GM23248 (cell line): Measurements from ENCODE around the gene NRCAM. TPM values are rescaled to one million over a fixed set of nuclear protein-coding genes. Genes with fewer than 3 reads are reported as not detected.

Source experiments
- DNase-seq: peaks from one replicate; pipeline ENCODE4 v3.0.0-alpha.2; 2015
- H2AFZ ChIP-seq: fragments of 200-600 bp; sonication (generic); 2 replicates; pipeline ENCODE4 v1.6.1; 2016; ENCODE audit warnings: antibody characterized with exemption
- H3F3A ChIP-seq: fragments of 200-600 bp; sonication (generic); 2 replicates; pipeline ENCODE4 v1.6.1; 2016; ENCODE audit warnings: mild to moderate bottlenecking, antibody characterized with exemption, mixed run types; ENCODE audit not compliant: insufficient read depth
- H3K27ac ChIP-seq: fragments of 200-600 bp; sonication (generic); 2 replicates; pipeline ENCODE4 v1.5.1; 2016; ENCODE audit warnings: mild to moderate bottlenecking
- H3K27me3 ChIP-seq: fragments of 200-600 bp; sonication (generic); replicated peaks from 2 replicates; pipeline ENCODE4 v1.6.1; 2016; ENCODE audit warnings: mild to moderate bottlenecking; ENCODE audit not compliant: insufficient read depth
- H3K36me3 ChIP-seq: fragments of 200-600 bp; sonication (generic); 2 replicates; pipeline ENCODE4 v1.6.1; 2016; ENCODE audit warnings: low read depth, mild to moderate bottlenecking
- H3K4me1 ChIP-seq: fragments of 200-600 bp; sonication (generic); 2 replicates; pipeline ENCODE4 v1.6.1; 2016; ENCODE audit warnings: mild to moderate bottlenecking; ENCODE audit not compliant: insufficient read depth
- H3K4me2 ChIP-seq: fragments of 200-600 bp; sonication (generic); one replicate; pipeline ENCODE4 v1.6.1; 2016; ENCODE audit warnings: mild to moderate bottlenecking; ENCODE audit not compliant: unreplicated experiment
- H3K4me3 ChIP-seq: fragments of 200-600 bp; sonication (generic); 2 replicates; pipeline ENCODE4 v1.5.1; 2016; ENCODE audit warnings: mild to moderate bottlenecking
- H3K79me2 ChIP-seq: fragments of 200-600 bp; sonication (generic); 2 replicates; pipeline ENCODE4 v1.6.1; 2016; ENCODE audit warnings: mild to moderate bottlenecking; ENCODE audit not compliant: insufficient read depth
- H3K9ac ChIP-seq: fragments of 200-600 bp; sonication (generic); 2 replicates; pipeline ENCODE4 v1.6.1; 2016; ENCODE audit warnings: mild to moderate bottlenecking
- H3K9me2 ChIP-seq: fragments of 200-600 bp; sonication (generic); 2 replicates; pipeline ENCODE4 v1.6.1; 2016; ENCODE audit warnings: mixed run types, mild to moderate bottlenecking, moderate library complexity; ENCODE audit not compliant: insufficient read depth
- H3K9me3 ChIP-seq: fragments of 200-600 bp; sonication (generic); one replicate; pipeline ENCODE4 v1.6.1; 2017; ENCODE audit warnings: low read depth
- H4K20me1 ChIP-seq: fragments of 200-600 bp; sonication (generic); 2 replicates; pipeline ENCODE4 v1.6.0; 2016; ENCODE audit not compliant: insufficient read depth
- EZH2 ChIP-seq: fragments of 200-600 bp; sonication (generic); IDR thresholded peaks from 2 replicates; pipeline ENCODE4 v1.6.1; 2018; ENCODE audit warnings: antibody characterized with exemption, mild to moderate bottlenecking; ENCODE audit not compliant: insufficient read depth, poor library complexity, severe bottlenecking
- EZH2phosphoT487 ChIP-seq: fragments of 200-600 bp; sonication (generic); IDR thresholded peaks from 2 replicates; pipeline ENCODE4 v1.6.1; 2018; ENCODE audit warnings: antibody characterized with exemption, moderate library complexity, mild to moderate bottlenecking, low read depth; ENCODE audit not compliant: insufficient read depth
- WGBS, 2 experiments: methylation state at CpG; one replicate each; pipeline ENCODE4 v1.1.6; 2015 to 2017; ENCODE audit warnings: low lambda C conversion rate in 2 of 2, low coverage in 1 of 2; ENCODE audit errors: missing lambda C conversion rate in 2 of 2; 5-methylcytosine and 5-hydroxymethylcytosine counted together
- in situ Hi-C: fragments of 300-500 bp; cut with MboI; formaldehyde crosslinking; loops from 2 replicates; pipeline ENCODE4 v1.15.0; 2020
- polyA plus RNA-seq: library from polyadenylated mRNA; unstranded; fragments of >200 nt; fragmentation: Nextera tagmentation; extraction: Ambion mirVana; gene quantifications from 2 replicates; pipeline ENCODE4 v1.2.1, GENCODE V29; 2016
- total RNA-seq: library from RNA; depleted of rRNA; stranded (reverse); fragments of >200 nt; shearing (Covaris generic); gene quantifications from 2 replicates; pipeline ENCODE4 v1.2.3, GENCODE V29; 2014

The NRCAM gene
- total and polyA plus RNA-seq, 2 experiments from 2014 or later = 5.1 to 7.0 TPM

DNA sequence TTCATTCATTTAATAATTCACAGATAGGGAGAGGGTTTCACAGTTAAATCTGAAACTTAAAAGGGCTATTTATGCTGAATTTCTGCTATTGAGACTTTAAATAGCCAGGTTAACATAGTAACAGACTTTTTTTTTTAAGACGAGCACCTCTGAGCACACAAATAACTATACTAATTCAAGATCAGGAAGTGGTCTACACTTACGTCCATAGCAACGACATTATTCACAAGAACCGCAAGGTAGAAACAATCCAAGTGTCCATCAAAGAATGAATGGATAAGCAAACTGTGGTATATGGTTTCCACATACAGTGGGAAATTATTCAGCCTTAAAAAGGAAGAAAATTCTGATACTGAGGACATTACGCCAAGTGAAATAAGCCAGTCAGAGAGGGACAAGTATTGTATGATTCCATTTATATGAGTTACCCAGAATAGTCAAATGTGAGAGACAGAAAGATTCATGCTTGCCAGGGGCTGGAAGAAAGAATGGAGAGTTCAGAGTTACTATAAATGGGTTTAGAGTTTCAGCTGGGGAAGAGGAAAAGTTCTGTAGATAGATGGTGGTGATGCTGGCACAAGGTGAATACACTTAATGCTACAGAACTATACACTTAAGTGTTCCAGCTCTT, 185.7 kb downstream of the NRCAM start:
- Histone ChIP-seq H3K27ac (no peak overlapping the region), H3K9ac (no peak overlapping the region), H3K4me2 (no peak overlapping the region), H3K4me1 (peaks cover 4% of the 10 kb centered on the region; the same call in 1 of the 2 replicates), H3F3A (peaks cover 6% of the 10 kb centered on the region; the same call in 1 of the 2 replicates), H3K36me3 (no peaks in the 10 kb centered on the region), H3K4me3 (no peak overlapping the region), H3K79me2 (no peaks in the 10 kb centered on the region), H3K9me3 (no peaks in the 10 kb centered on the region), H3K9me2 (no peaks in the 10 kb centered on the region), H3K27me3 (no peaks in the 10 kb centered on the region), H4K20me1 (no peaks in the 10 kb centered on the region), H2AFZ (no peak overlapping the region)
- TF ChIP-seq EZH2phosphoT487 (no peak), EZH2 (no peak)
- in situ Hi-C loops = no loop called here
- WGBS, 2 experiments = 92 to 94% methylated on average over 5 of the region's 5 CpGs
- no peak for DNase-seq

DNA sequence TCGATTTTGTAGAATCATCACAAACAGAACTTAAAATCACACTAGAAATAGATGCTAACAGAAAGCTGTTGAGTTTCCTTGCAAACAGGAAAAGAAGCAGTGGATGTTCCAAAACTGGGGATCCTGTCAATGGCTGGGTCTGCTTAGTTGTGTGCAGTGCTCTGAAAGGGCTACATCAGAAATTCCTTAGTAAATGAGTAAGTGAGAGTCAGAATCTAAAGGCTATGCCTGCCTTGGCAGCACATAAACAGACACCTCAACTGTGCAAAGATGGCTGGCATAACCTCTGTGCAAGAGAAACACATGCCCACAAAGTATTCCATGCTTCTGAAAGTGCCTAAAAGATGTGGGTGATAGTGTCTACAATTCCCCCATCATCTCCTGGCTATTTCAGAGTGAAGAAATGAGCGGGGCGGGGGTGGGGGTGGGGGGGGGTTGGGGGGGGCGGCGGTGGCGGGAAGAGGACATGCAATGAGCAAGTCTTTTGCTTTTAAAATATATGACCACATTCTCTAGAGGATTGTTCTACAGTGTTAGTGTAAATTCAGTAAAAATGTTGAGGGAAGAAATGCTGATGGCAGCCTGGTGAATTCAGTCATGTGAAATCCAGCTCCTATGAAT, 187.9 kb downstream of the NRCAM start:
- WGBS, 2 experiments = 72 to 84% methylated on average over 5 to 6 of the region's 6 CpGs
- TF ChIP-seq EZH2 = no peak
- TF ChIP-seq EZH2phosphoT487 = no peak
- H3K36me3 ChIP-seq = no peaks in the 10 kb centered on the region

DNA sequence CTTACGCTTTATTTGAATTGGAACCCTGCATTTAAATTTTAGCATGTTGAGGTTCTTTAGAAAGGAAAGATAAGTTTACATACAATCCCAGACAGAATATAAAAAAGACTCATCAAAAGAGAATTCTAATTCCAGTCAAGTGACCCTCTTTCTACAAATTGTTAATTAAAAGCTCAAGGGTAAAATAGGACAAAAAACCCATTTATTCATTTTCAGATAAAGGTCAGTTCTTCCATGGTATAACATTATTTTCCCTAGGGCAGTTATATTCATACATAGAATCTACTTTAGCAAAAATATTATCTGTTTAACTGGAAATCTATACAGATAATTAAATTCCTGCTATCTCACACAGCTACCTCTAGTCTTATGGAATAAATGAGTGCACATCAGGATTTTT, 188.6 kb downstream of the NRCAM start:
- Histone ChIP-seq H3K4me1 (peaks cover 4% of the 10 kb centered on the region; the same call in 1 of the 2 replicates), H3K27me3 (no peaks in the 10 kb centered on the region), H3K79me2 (no peaks in the 10 kb centered on the region), H3K36me3 (no peaks in the 10 kb centered on the region), H3K27ac (no peak overlapping the region), H3K4me2 (no peak overlapping the region), H3K9me3 (no peaks in the 10 kb centered on the region), H3K9me2 (no peaks in the 10 kb centered on the region), H4K20me1 (no peaks in the 10 kb centered on the region), H2AFZ (no peak overlapping the region), H3K4me3 (no peak overlapping the region), H3F3A (peaks cover 6% of the 10 kb centered on the region; the same call in 1 of the 2 replicates), H3K9ac (no peak overlapping the region)
- no peak for TF ChIP-seq EZH2phosphoT487
- no peak for TF ChIP-seq EZH2
- no peak for DNase-seq
- in situ Hi-C loops = no loop called here
- 89 to 96% methylated on average over 1 of the region's 1 CpG for WGBS, 2 experiments

More for the DNA sequence above, 187.9 kb downstream of the NRCAM start:
- Histone ChIP-seq H3K79me2 (no peaks in the 10 kb centered on the region), H3K9me3 (no peaks in the 10 kb centered on the region), H3F3A (peaks cover 6% of the 10 kb centered on the region; the same call in 1 of the 2 replicates), H3K4me1 (peaks cover 4% of the 10 kb centered on the region; the same call in 1 of the 2 replicates), H3K9me2 (no peaks in the 10 kb centered on the region), H2AFZ (no peak overlapping the region), H3K9ac (no peak overlapping the region), H4K20me1 (no peaks in the 10 kb centered on the region), H3K4me3 (no peak overlapping the region), H3K4me2 (no peak overlapping the region), H3K27ac (no peak overlapping the region), H3K27me3 (no peaks in the 10 kb centered on the region)
- in situ Hi-C loops = no loop called here
- DNase-seq = peak; percentile 47

DNA sequence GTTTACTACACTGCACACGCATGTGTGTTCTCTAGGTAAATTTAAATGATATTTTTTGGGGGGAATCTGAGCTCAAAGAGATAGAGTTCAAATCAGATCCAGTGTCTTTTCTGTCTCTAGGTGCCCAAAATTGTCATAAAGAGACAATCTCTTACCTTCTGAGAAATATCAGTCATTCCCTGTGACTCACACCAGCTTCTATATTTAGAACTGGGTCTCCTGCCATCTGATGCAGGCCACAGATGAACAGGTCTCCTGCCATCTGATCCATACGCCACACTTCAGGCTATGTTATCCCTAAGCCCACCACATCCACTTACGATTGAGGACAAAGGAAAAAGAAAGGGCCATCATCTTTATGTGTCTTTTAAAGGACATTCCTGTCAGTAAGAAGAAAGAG, 189.7 kb downstream of the NRCAM start:
- peak; percentile 36 for DNase-seq
- Histone ChIP-seq H3K9me2 (no peaks in the 10 kb centered on the region), H3K27ac (no peak overlapping the region), H2AFZ (no peak overlapping the region), H3K27me3 (no peaks in the 10 kb centered on the region), H3K79me2 (no peaks in the 10 kb centered on the region), H3K4me2 (no peak overlapping the region), H3F3A (peaks cover 6% of the 10 kb centered on the region; the same call in 1 of the 2 replicates), H3K9ac (no peak overlapping the region), H3K9me3 (no peaks in the 10 kb centered on the region), H3K4me3 (no peak overlapping the region), H3K4me1 (peaks cover 4% of the 10 kb centered on the region; the same call in 1 of the 2 replicates), H3K36me3 (no peaks in the 10 kb centered on the region), H4K20me1 (no peaks in the 10 kb centered on the region)
- in situ Hi-C loops = no loop called here
- 62 to 64% methylated on average over 3 of the region's 3 CpGs for WGBS, 2 experiments
- TF ChIP-seq EZH2phosphoT487 (no peak), EZH2 (no peak)
